ENCODE data around the gene SPSB4. TPM values are rescaled to one million over a fixed set of nuclear protein-coding genes. Genes with fewer than 3 reads are reported as not detected.

The SPSB4 gene
- total and polyA plus RNA-seq, 10 of the 15 experiments (the other 5 are each of a cell fraction or from before 2014, with no cell fraction given) = not detected

GRCh38 chr3:141148169-141148568, 97.0 kb downstream of the SPSB4 start:
- Histone ChIP-seq H3K9me3 (replicated peaks; ENCODE audit: control insufficient read depth, insufficient read depth, low read length) (no peaks in the 10 kb centered on the region; the same call in 2 of the 3 replicates), H3K27ac (ENCODE audit: control insufficient read depth, insufficient read depth) (no peak overlapping the region), H3K27me3 (replicated peaks in 1 of 2; ENCODE audit: control insufficient read depth in 2 of 2, insufficient read depth in 2 of 2, low read length in 1 of 2) (no peaks in the 10 kb centered on the region; a peak in 1 of 4 replicates), H3K9ac (ENCODE audit: control insufficient read depth, insufficient read depth, low read length) (no peak overlapping the region), H4K20me1 (ENCODE audit: control insufficient read depth, insufficient read depth) (no peaks in the 10 kb centered on the region), H3K4me2 (ENCODE audit: control insufficient read depth, insufficient read depth) (no peak overlapping the region), H3K79me2 (ENCODE audit: control insufficient read depth, insufficient read depth, low read length) (no peaks in the 10 kb centered on the region), H3K36me3 (ENCODE audit: control insufficient read depth in 2 of 2, insufficient read depth in 2 of 2, low read length in 1 of 2) (no peaks in the 10 kb centered on the region), H2AFZ (ENCODE audit: control insufficient read depth, low read depth, low read length) (no peak overlapping the region), H3K4me3 (no peak overlapping the region), H3K4me1 (ENCODE audit: control insufficient read depth, insufficient read depth, low read length) (no peaks in the 10 kb centered on the region)
- TF ChIP-seq YY1 (IDR thresholded peaks at IDR 0.05; ENCODE audit: low read depth, low read length) (no peak), ASH2L (IDR thresholded peaks at IDR 0.05; ENCODE audit: borderline replicate concordance, low read depth) (no peak), RFX5 (IDR thresholded peaks at IDR 0.05; ENCODE audit: low read depth, low read length) (no peak), MAX (IDR thresholded peaks at IDR 0.05; ENCODE audit: low read depth, low read length) (no peak), YBX1 (IDR thresholded peaks at IDR 0.05) (no peak), EED (IDR thresholded peaks at IDR 0.05; ENCODE audit: low read depth) (no peak), NFXL1 (IDR thresholded peaks at IDR 0.05; ENCODE audit: borderline replicate concordance) (no peak), ZBTB11 (CRISPR knock-in tag; IDR thresholded peaks at IDR 0.05) (no peak), BCL3 (IDR thresholded peaks at IDR 0.05; ENCODE audit: borderline replicate concordance, insufficient read depth, low read depth, low read length, poor library complexity, severe bottlenecking) (no peak), SPI1 (IDR thresholded peaks at IDR 0.05; ENCODE audit: borderline replicate concordance, insufficient read depth, low read depth, low read length) (no peak), NFYB (IDR thresholded peaks at IDR 0.05; ENCODE audit: insufficient read depth, low read depth, low read length) (no peak), RUNX3 (IDR thresholded peaks at IDR 0.05; ENCODE audit: low read length) (no peak), ATF3 (IDR thresholded peaks at IDR 0.05; ENCODE audit: borderline replicate concordance, extremely low read depth, low read depth, low read length) (no peak), ZZZ3 (IDR thresholded peaks at IDR 0.05; ENCODE audit: control insufficient read depth, insufficient read length, low read depth) (no peak), KAT2A (conservative IDR thresholded peaks at IDR 0.05; ENCODE audit: control insufficient read depth, low read depth, low read length) (no peak), ZNF622 (IDR thresholded peaks at IDR 0.05) (no peak), EP300 (IDR thresholded peaks at IDR 0.05; ENCODE audit: borderline replicate concordance in 1 of 2, control insufficient read depth in 1 of 2, low read depth in 2 of 2, low read length in 2 of 2) (no peak)
- intact Hi-C loops (cut with micrococcal nuclease; ENCODE audit: unreplicated experiment) (no loop called here), in situ Hi-C loops (cut with MboI) (no loop called here)
- no peak for DNase-seq (ENCODE audit: low read depth, low spot score)
- ChIA-PET RAD21 (ENCODE audit: unreplicated experiment) (no interaction called here), SMC1A (ENCODE audit: uncharacterized antibody, unreplicated experiment) (no interaction called here), CTCF (no interaction called here), POLR2A (no interaction called here)
- ATAC-seq = no peak
- WGBS (ENCODE audit: insufficient coverage, insufficient replicate concordance, low lambda C conversion rate, missing lambda C conversion rate) = 28% methylated on average over 6 of the region's 6 CpGs
- BruUV-seq (replicated peaks) = no TSS peak
- FAIRE-seq = no peak

All from GM12878 (cell line).